GM21723 (cell line): ENCODE data around the gene CELF2.

Experiments used
- ATAC-seq: cut with Tn5 transposase; IDR thresholded peaks from one replicate; pipeline ENCODE4 v1.9.1; 2021; ENCODE audit warnings: mild to moderate bottlenecking, moderate library complexity; ENCODE audit not compliant: unreplicated experiment

The CELF2 gene

DNA sequence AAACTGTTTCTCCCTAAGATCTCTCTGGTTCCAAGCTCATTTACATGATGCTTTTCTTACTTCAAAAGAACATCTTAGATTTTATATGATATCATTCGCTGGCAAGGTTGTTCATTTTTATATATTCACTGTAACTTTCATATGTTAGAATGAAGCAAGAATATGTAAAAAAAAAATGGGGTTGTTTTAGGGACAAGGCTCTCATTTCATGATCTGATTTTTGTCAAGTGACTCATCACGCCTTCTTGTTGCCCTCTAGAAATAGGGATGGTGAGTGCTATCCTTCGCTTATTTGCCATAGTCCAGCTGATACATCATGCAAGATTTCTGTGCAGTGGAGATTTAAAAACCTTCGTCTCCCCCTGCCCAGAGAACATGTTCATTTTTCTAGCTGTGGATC, 14.0 kb upstream of the CELF2 start:
- no peak for ATAC-seq

DNA sequence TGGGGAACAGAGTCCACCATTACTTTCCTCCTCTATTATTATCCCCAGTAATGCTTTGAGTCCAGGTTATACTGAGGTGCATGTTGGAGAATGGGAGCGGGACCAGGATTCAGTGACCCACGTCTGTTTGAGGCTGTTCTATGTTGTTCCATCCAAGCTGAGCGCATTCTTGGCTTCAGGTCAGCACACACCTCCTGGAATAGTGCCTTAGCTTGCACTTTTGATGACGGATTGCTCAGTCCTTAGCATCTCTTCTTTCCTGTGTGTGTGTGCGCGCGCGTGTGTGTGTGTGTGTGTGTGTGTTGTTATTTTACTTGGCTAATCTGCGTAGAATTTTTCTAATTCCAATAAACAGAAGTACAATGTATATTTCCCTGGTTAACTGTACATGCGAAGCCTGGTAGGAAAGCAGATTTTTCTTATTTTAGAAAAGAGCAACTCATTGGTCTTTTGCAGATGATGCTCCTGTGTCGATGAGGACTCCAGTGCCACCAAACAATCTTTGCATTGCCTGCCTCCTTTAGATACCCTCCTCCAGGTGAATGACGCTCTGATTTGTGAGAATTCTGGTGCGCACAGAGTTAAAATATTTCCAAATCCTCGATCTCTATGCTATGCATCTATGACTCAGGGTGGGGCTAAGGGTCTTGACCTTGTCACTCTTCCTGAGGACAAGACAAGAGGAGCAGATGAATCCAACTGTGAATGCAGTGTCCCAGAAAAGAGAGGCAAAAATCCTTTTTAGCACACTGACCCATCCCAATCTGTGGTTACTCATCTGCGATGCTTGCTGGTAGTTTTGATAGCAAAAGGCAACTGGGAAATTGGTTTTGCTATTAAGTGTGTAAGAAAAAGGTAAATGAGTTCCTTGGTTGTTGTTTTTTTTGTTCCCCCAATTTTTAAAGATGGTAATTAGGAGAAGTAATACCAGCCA, 13.3 kb upstream of the CELF2 start:
- no peak for ATAC-seq

DNA sequence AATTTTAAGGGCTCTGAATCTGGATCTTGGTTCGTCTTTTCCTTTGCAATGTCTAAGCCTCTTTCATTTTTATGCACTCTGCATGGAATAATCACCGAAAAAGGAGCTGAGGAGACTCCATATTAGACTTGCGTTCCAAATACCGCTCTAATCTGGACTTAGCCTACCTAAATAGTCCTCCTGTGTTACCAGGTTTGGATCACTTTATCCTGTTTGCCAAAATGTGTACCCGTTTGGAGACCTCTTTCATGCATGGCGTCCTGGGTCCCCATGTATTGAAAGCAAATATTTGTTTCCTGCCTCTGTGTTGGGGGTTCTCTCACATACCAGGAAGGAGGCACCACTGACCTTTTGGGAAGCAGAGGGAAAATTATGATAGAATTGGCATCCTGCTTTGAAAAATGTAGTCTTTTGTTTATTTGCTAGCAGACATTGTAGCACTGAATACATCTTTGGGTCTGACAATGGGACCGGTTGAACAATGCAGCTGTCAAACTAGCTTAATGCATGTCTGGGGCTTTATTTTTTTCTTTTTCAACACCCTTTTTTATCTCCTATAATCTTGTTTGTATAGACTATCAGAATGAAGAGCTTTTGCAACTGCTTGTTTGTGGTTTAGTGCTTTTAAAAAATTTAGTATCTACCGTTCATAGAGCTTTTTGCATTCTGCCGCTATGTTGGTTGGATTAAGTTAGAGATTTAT, 11.8 kb upstream of the CELF2 start:
- ATAC-seq = no peak

DNA sequence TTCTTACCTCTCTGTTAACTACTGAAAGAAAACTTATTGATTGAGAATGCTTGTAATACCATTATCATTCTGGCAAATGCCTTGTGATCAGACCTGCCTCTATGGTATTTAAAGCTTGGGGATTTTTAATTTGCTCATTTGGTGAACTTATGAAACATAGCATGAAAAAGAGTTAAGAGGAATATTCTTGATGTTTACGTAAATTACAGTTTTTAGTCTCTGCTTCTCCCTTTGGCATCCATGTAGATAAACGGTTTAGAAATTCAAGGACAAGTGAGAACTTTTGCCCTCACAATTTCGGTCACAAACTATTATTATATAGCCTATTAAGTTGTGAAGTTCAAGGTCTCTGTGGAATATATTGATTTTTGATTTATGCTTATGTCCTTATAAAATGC, 11.2 kb upstream of the CELF2 start:
- no peak for ATAC-seq

DNA sequence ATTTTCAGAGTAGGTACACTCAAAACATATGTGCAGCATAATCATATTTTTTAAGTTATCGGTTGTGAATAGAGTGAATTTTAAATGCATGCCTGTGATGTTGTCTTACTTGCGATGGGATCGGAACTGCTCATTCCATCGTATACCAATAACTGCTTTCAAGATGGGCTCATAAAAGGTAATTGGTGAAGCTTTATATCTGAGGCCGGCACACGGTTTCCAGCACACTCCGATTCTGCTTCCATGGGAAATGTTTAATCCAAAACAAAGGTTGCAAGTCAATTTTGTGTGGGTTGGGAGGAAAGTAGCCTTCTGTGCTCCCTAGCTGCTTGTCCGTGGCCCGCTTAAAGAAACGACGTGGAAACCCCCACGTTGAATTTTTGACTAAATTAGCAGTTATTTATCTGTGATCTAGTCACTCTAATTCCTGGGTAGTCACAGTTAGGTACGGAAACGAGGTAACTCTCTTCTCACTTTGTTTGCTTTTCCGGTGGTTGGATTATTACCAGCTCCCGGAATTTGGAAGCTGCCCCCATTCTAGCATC, 10.1 kb upstream of the CELF2 start:
- ATAC-seq = no peak

DNA sequence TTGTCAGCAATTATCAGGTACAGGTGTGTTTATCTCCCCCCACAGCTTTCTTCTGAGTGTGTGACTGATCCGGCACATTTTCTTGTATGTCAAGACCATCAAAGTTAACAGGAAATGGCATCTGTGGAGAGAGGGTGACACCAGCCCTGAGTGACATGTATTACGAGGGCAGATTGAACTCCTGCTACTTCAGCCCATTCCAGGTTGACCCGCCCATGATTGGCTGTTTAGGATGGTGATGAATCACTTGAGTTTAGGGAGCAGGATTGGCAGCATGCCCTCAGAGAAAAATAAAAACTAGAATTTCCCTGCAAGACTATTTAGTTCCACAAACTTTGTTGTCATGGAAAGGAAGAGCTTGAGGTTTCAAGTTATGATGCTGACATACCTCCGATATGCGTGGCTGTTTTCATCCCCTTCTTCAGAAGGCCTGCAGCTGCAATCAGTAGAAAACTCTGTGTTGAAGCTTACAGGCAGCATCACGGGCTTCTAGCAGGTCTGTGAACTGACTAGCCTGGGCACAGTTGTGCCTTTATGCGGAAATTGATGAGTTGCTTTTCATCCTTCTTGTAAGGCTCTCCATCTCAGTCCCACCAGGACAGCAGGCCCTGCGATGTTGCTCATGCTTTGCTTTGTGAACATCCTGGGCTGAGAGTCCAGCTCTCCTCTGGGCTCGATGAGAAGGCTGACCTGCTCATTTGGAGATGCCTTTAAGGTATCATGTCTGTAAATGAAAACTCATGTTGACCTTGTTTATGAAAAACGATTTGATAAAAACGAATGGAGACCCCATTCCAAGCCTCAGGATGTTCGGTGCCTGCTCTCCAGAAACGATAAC, 8.0 kb upstream of the CELF2 start:
- no peak for ATAC-seq

DNA sequence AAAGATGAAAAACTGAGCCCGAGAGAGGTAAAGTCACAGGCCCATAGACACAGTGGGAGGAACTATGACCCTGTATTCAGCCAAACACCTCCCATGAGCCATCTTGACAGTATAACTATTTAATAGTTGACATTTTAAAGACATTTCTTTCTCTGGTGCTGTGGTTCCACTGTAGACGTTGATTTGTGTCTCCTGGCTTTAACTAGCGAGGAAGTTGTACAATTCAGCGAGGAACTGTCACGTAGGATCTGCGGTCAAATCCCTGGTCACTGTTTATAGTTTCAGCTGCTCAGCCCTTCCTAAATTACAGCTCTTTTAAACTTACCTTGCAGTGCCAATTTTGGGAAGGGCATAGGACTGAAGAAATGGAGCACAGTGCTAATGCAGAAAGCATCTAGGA, 7.1 kb upstream of the CELF2 start:
- ATAC-seq = no peak

DNA sequence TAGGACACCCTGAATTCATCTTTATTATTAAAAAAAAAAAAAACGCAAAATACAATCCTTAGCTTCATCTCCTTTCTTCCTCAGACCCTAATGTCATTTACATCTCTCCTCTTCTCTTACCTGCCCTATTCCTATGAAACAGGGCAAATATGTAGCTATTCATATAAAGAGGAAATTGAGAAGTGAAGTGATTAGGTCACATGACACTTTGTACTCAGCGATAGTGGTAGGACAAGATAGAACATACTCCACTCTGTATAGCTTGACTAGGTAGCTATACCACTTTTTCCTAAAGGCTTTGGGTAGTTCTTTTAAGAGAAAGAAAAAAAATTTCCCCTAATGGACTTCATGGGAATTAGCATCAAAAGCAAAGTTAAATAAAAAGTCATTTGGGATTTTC, 6.2 kb upstream of the CELF2 start:
- ATAC-seq = no peak

DNA sequence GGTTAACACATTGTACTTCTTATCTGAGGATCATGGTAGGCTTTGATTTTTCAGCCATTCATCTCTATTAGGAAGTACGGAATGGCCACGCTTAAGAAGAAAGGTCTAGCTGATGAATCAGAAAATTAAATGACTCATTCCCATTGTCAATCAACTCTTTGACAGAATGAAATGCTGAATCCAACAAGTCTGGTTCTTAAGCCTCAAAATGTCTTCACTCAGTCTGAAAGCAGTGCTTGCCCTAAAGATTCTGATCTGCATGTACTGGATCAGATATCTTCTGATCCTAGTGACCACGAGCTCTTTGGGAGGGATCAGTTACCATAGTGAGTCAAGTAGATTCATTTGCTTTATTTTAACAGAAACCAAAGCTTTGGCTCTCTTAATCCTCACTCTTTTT, 5.7 kb upstream of the CELF2 start:
- no peak for ATAC-seq

DNA sequence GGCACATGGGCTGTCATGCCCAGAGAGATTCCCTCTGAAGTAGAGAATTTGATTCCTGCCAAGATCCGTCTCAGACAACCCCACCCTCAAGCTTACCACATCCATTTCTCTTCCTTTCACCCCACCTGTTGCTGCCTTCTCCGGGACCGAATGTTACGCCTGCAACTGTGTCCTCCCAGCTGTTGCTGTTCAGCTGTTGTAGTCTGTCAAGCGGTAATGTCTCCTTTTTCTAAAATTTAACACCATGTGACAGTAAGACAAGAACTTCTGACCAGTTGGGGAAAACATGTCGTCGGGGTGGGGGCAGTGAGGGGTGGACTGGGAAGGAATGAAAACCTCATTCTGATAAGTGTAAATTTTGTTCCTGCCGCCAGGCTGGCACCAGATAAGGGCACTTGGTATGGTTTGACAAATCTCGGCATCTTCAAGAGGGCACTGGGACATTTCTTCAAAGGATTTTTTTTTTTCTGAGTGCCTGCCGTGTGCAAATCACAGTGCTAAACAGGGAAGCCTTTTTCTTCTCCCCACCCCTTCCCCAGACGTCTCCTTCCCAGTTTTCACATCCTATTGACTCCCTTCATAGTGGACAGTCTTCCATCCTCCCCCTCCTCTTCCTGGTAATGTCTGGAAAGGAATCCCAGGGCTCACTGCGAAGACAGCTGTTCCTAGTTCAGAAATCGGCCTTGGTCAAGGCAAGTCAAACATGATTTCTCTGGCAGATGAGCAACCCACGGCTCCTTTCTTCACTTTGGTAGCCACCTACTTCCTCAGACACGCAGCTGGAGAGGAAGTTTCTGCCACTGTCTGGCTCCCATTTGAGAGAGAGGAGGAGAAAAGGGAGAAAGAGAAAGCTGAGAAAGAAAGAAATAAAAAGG, 5.0 kb upstream of the CELF2 start:
- no peak for ATAC-seq

DNA sequence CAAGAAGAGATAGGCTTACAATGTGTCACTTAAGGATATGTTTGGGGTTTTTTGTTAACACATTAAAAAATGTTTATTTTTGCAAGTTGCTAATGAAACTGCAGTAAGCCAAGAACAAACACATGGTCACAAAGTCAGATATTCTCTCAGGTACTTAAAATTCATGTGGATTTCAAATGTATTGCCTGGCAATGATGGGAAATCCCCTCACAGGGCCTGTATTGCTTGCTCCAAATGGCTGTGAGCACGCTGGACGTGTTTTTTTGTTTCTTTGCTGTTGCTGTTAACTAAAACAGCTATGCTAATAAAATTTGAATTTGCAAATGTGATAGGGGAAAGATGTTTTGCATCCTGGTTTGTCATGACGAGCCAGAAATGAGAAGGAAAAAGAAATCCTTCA, 3.8 kb upstream of the CELF2 start:
- no peak for ATAC-seq

DNA sequence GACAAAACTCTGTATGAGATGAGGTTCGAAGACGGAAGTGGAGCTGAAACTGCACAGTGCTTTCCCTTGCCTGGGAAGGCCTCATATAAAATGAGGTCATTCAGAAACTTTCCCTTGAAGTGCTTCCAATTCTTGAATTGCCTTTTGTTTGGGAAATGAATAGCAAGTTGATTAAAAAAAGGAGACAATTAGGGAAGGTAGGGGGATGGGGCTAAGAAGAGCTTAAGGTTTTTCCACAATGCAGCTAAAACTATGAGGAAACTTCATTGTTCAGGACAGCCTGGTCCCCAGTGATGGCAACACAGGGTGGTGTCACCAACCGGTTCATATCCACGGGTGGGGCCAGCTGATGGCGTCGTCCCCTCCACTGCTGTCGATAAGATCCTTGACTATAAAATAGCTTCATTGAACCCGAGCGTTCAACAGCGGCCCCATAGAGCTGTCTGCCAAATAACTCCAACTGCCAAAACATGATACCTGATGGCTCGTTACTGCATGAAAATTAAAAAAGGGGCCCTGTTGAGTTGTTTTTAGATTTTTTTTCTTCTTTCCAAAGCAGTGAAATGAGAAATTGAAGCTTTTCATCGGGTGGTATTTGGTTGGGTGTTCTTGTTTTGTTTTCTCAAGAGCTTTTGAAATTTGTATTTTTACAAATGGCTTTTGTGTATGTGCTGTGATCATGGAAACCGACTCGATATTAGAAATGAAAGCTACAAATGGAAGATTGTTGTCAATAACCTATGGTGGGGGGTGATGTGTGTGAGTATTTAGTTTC, 2.8 kb upstream of the CELF2 start:
- ATAC-seq = no peak

DNA sequence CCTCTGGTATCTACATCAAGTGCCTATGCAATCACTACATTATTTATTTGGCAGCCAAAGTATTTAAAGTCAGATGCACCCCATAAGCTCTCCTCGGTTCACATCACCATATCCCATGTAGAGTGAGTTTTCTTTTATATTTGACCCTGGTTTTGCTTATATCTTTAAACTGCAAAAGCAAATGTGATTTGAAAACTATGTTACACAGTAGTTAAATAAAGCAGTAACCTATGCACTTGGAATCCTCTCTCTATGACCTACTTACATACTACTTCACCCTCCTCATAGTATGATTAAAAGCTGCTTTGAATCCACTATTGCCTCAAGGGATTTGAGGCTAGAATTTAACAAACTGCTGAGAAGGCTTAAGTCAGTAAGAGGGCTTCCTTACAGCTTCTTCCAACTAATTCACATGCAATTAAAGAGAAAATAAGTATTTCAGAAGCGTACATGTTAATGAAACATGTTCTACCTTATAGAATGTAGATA, 2.2 kb upstream of the CELF2 start:
- ATAC-seq = no peak

DNA sequence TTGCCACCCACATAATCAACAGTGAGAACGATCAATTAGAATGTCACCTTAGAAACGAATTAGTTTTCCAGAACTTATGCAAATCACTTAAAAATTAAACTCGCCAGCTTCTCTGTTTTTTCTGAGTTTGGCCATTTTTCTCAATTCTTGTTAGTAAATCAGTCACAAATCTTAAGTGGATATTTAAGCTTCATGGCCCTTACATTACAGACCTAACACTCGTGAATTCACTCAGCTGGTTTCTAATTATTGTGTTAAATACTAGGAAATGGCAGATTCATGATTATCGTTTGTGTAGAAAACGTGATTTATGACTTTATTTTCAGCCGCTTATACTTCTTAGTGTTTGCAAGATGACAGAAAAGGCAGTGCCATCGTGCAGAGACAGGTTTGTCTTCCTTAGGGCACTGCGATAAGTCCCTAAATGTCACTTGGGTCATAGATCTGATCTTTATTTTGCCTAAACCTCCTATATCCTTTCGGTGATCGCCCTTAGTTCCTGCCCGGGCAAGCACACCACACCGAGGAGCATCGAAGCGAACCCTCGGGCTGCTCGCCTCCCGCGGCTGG, 587 bp upstream of the CELF2 start:
- ATAC-seq = peak; percentile 48

DNA sequence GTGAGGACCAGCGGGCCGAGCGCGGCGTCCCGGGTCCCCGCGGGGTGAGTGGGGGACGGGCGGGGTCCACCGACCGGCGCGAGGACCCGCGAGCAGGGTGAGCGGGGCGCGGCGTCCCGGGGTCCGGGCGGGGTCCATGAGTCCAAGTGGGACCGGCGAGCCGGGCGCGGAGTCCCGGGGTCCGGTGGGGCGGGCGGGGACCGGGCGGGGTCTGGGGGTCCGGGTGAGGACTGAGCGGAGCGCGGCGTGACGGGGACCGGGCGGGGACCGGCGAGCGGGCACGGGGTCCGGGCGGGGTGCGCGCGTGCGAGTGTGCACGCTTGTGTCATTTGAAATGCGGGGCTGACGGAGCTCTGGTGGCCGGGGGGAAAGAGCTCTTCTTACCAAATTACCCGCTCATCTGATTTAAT, 765 bp downstream of the CELF2 start:
- peak; percentile 13 for ATAC-seq

DNA sequence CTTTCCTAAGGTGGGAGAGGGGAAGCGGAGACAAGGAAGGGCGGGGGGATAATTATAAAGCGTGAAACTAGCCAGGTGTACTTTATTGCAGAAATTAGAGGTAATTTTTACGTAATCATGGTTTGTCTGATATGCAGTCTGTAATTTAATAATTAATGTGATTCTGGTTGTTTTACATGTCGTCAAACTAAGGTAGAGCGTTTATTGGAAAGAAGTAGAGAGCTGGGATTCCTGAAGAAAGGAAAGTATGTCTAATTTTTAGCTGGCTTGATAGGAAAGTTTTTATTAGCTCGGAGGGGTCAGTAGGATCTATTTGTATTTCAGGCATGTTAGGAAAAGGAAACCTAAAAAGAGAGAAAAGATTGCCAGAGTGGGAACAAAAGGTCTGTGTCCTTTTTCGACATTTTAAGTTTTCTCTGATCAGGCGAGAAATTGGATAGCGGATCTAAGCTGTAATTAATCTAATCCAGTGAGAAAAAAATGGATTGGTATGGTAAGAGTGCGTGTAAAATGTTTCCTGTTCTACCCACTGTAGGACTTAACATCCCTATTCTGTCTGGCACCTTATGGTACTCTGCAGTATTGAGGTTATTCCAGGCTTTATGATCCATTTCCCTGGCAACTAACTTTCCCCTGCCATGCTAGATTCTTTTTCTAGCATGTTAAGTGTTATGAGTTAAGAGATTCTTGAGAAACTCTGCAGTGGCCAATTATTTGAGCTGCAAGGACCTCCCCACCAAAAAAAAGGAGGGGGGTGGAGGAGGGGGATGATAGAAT, 1.4 kb downstream of the CELF2 start:
- ATAC-seq = no peak

DNA sequence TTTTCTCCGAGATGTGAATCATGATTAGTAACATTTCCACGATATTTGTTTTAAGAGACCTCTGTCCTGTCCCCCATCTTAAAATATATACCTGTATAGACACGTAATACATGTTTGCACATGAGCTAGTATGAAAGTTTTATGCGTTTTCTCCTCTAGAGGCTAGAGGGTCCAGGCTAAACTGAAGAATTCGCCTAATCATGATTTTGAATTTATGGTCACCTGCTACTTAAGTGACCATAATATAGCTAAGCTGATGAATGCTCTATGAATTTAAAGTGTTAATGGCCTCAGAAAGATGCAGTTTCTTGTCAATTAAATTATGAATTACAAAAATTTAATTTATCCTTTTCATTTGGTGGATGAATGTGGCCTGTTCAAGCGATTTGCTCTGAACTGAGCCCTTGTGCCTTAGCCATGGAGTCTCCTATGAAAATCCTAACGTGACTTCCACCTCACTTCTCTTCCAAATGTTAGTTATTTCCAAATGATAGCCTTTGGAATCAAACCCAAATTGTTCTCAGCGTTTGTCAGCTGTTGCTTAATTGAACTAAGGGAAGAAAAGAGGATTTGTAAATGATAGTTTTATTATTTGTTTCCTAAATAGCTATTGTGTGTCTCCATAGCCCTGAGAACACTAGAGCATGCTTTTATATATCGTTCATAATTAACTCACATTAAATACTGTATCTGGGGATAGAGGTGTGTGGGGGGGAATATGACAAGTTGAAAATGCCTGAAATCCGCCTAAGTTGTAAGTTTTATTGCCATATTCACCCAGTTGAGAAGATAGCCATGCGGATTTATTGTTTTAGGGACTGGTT, 2.3 kb downstream of the CELF2 start:
- ATAC-seq = no peak
